ENCODE data around the gene FAM117A. TPM values are rescaled to one million over a fixed set of nuclear protein-coding genes. Genes with fewer than 3 reads are reported as not detected.

The FAM117A gene
- total and polyA plus RNA-seq, 2 of the 4 experiments (the other 2 are of a cell fraction): 0.72 to 3.4 TPM

DNA sequence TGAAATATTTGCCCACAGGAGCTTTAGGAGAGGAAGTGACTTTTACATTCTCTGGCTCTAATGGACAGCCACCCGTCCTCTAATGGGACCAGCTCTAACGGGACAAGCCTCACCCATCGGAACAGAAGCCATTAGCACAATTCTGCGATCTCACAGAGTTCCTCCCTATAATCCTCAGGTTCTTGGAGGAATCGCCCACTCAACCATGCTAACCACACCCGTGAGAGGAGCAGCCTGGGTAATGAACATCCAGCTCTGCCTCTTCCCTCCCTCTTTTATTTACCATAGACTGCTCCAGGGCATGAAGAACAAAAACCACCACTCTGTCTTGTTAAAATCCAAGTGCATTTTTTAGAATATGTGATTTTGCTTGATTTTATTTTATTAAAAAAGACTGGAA is 63.0 kb downstream of the FAM117A start:
- no peaks in the 10 kb centered on the region; the same call in 1 of the 2 replicates for H3K27me3 ChIP-seq (ENCODE audit: control insufficient read depth, insufficient read depth, low read length)
- no peak for ATAC-seq (ENCODE audit: low read depth)
- DNase-seq: no peak
- H3K56ac ChIP-seq (ENCODE audit: extremely low read depth, insufficient read depth, low read length): no peak overlapping the region
- H2BK5ac ChIP-seq (ENCODE audit: low read depth, low read length, poor library complexity, severe bottlenecking): no peak overlapping the region
- H3K18ac ChIP-seq (ENCODE audit: low read depth, low read length): no peak overlapping the region
- H3K4me1 ChIP-seq (ENCODE audit: control insufficient read depth, insufficient read depth, low read length): no peaks in the 10 kb centered on the region
- TF ChIP-seq, protein P1, sequence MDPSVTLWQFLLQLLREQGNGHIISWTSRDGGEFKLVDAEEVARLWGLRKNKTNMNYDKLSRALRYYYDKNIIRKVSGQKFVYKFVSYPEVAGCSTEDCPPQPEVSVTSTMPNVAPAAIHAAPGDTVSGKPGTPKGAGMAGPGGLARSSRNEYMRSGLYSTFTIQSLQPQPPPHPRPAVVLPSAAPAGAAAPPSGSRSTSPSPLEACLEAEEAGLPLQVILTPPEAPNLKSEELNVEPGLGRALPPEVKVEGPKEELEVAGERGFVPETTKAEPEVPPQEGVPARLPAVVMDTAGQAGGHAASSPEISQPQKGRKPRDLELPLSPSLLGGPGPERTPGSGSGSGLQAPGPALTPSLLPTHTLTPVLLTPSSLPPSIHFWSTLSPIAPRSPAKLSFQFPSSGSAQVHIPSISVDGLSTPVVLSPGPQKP (IDR thresholded peaks at IDR 0.05; ENCODE audit: borderline replicate concordance, low read depth, low read length): no peak
- no peak overlapping the region for H3K4me3 ChIP-seq (ENCODE audit: insufficient read depth, low read depth, low read length)
- no peak overlapping the region for H2BK120ac ChIP-seq (ENCODE audit: low read depth, low read length)
- no peak overlapping the region for H3K9ac ChIP-seq (ENCODE audit: low read depth, low read length)
- no peak overlapping the region for H3K27ac ChIP-seq (ENCODE audit: insufficient read depth, low read length)
- no peaks in the 10 kb centered on the region for H4K20me1 ChIP-seq (ENCODE audit: insufficient read depth, low read length)
- H2AFZ ChIP-seq (replicated peaks; ENCODE audit: low read length, poor library complexity): no peak overlapping the region
- no peak overlapping the region for H3K4me2 ChIP-seq (ENCODE audit: low read depth, low read length)
- H3K36me3 ChIP-seq (ENCODE audit: control insufficient read depth, insufficient read depth, low read length): peaks cover 49% of the 10 kb centered on the region
- no peak overlapping the region for H4K8ac ChIP-seq (ENCODE audit: low read depth in 2 of 2, low read length in 2 of 2)
- dilution Hi-C loops (cut with HindIII; ENCODE audit: low sequenced_read_pairs, unreplicated experiment): no loop called here
- H3K14ac ChIP-seq (replicated peaks; ENCODE audit: low read depth, low read length): no peak overlapping the region
- no peak overlapping the region for H2AK9ac ChIP-seq (replicated peaks; ENCODE audit: low read depth, low read length, poor library complexity)
- WGBS, 2 experiments (ENCODE audit: extremely low coverage in 2 of 2, insufficient read length in 1 of 2): no CpG with 5 or more reads among the region's 6 CpGs
- H2AK5ac ChIP-seq (ENCODE audit: low read depth, low read length): no peak overlapping the region
- no peak overlapping the region for H2BK20ac ChIP-seq (ENCODE audit: low read depth, low read length)
- no peaks in the 10 kb centered on the region for H3K9me1 ChIP-seq (ENCODE audit: insufficient read depth, low read length)
- BruUV-seq (replicated peaks): no TSS peak
- CTCF ChIA-PET: interaction anchor here (0.6 to 2.1 kb wide), 2 partner anchors 14 to 131 kb away, joined by 3 to 9 read pairs; no protein-coding TSS in a partner anchor
- intact Hi-C loops (cut with micrococcal nuclease): no loop called here
- H3K79me1 ChIP-seq (ENCODE audit: low read depth in 1 of 2, low read length in 2 of 2): peaks cover 11 to 13% of the 10 kb centered on the region in 2 experiments
- H2BK15ac ChIP-seq (ENCODE audit: low read depth, low read length): no peak overlapping the region
- H3K23ac ChIP-seq (ENCODE audit: low read depth, low read length): no peak overlapping the region
- no peak overlapping the region for H4K91ac ChIP-seq (ENCODE audit: insufficient read depth, low read depth, low read length)
- no peaks in the 10 kb centered on the region for H3K9me3 ChIP-seq (ENCODE audit: control insufficient read depth, insufficient read depth, low read length)
- in situ Hi-C loops (cut with MboI; ENCODE audit: low sequenced_read_pairs): loop anchor here (10.0 kb wide), 1 partner anchor 294 kb away; the partner anchor contains the start of gene DLX3
- H3K4ac ChIP-seq (ENCODE audit: low read depth, low read length): no peak overlapping the region
- POLR2A ChIA-PET (ENCODE audit: unreplicated experiment): no interaction called here
- H4K5ac ChIP-seq (ENCODE audit: low read depth, low read length): no peak overlapping the region
